Neural progenitor cell (in vitro differentiated cells): ENCODE results near the gene PRKCB.

Experiments used
- EZH2 ChIP-seq: fragments of 200-600 bp; sonication (generic); IDR thresholded peaks from 2 replicates; pipeline ENCODE4 v1.6.1; 2017; ENCODE audit warnings: antibody characterized with exemption, mild to moderate bottlenecking, moderate library complexity
- EZH2phosphoT487 ChIP-seq: fragments of 200-600 bp; sonication (generic); IDR thresholded peaks from 2 replicates; pipeline ENCODE4 v1.6.1; 2017; ENCODE audit warnings: antibody characterized with exemption
- TF ChIP-seq, protein P1 (sequence below): fragments of 200-600 bp; sonication (generic); IDR thresholded peaks from 2 replicates; pipeline ENCODE4 v1.5.1; 2017; ENCODE audit warnings: antibody characterized with exemption, mild to moderate bottlenecking

DNA sequence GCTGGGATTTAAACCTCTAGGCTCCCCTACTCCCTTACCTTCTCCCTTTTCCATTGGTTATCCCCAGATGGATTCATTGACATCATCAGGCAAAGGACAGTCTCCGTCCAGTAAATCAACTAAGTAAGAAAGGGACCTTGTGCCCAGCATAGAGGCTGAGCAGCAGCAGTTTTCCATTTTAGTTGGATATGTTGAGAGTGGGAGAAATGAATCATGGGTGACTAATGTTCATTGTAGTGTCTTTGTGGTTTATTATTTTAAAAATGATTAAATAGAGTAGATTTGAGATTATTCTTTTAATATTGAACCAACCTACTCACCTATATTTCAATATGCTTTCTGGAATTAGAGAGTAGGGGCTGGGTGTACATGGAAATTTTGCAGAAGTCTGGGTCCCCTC lies 321.0 kb downstream of the PRKCB start:
- TF ChIP-seq, protein P1, sequence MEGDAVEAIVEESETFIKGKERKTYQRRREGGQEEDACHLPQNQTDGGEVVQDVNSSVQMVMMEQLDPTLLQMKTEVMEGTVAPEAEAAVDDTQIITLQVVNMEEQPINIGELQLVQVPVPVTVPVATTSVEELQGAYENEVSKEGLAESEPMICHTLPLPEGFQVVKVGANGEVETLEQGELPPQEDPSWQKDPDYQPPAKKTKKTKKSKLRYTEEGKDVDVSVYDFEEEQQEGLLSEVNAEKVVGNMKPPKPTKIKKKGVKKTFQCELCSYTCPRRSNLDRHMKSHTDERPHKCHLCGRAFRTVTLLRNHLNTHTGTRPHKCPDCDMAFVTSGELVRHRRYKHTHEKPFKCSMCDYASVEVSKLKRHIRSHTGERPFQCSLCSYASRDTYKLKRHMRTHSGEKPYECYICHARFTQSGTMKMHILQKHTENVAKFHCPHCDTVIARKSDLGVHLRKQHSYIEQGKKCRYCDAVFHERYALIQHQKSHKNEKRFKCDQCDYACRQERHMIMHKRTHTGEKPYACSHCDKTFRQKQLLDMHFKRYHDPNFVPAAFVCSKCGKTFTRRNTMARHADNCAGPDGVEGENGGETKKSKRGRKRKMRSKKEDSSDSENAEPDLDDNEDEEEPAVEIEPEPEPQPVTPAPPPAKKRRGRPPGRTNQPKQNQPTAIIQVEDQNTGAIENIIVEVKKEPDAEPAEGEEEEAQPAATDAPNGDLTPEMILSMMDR, result no peak
- TF ChIP-seq EZH2, result no peak
- TF ChIP-seq EZH2phosphoT487, result no peak
